HG03460 (cell line): ENCODE measurements around the gene SLC43A2.
"Not testable (repeated sequence)": the region's sequence is repeated elsewhere in the genome, so short reads cannot be mapped to it uniquely, and the experiment has no call there.

Experiments
- ATAC-seq: cut with Tn5 transposase; IDR thresholded peaks from one replicate; pipeline ENCODE4 v1.9.1; 2021; ENCODE audit not compliant: unreplicated experiment

SLC43A2 gene

GRCh38 chr17:1563471-1563785 is 65.2 kb downstream of the SLC43A2 start:
- not testable (repeated sequence) for ATAC-seq

GRCh38 chr17:1562176-1562643 is 66.4 kb downstream of the SLC43A2 start:
- peak; percentile 21 for ATAC-seq

- ATAC-seq, result peak; percentile 29
Observed at GRCh38 chr17:1561420-1562175, 67.0 kb downstream of the SLC43A2 start.

GRCh38 chr17:1560858-1561355 is 67.7 kb downstream of the SLC43A2 start:
- no peak for ATAC-seq

- ATAC-seq, result no peak
Observed at GRCh38 chr17:1560101-1560857, 68.4 kb downstream of the SLC43A2 start.

GRCh38 chr17:1559047-1560043 is 69.3 kb downstream of the SLC43A2 start:
- no peak for ATAC-seq

- ATAC-seq, result no peak
Observed at GRCh38 chr17:1558401-1558800, 70.2 kb downstream of the SLC43A2 start.

- no peak for ATAC-seq
Observed at GRCh38 chr17:1557355-1558095, 71.1 kb downstream of the SLC43A2 start.

GRCh38 chr17:1555651-1556471 is 72.8 kb downstream of the SLC43A2 start:
- ATAC-seq, result no peak

- no peak for ATAC-seq
Observed at GRCh38 chr17:1554751-1555540, 73.7 kb downstream of the SLC43A2 start.

GRCh38 chr17:1553354-1554266 is 75.0 kb downstream of the SLC43A2 start:
- ATAC-seq, result no peak

- no peak for ATAC-seq
Observed at GRCh38 chr17:1552932-1553331, 75.7 kb downstream of the SLC43A2 start.

GRCh38 chr17:1551741-1552140 is 76.9 kb downstream of the SLC43A2 start:
- ATAC-seq, result no peak

- no peak for ATAC-seq
Observed at GRCh38 chr17:1548032-1548431, 80.6 kb downstream of the SLC43A2 start.

- no peak for ATAC-seq
Observed at GRCh38 chr17:1546292-1546922, 82.2 kb downstream of the SLC43A2 start.

GRCh38 chr17:1545618-1546017 is 83.0 kb downstream of the SLC43A2 start:
- ATAC-seq, result no peak

GRCh38 chr17:1542316-1542715 is 86.3 kb downstream of the SLC43A2 start:
- no peak for ATAC-seq
